Measurements from ENCODE around the gene FSTL4.

The FSTL4 gene

DNA sequence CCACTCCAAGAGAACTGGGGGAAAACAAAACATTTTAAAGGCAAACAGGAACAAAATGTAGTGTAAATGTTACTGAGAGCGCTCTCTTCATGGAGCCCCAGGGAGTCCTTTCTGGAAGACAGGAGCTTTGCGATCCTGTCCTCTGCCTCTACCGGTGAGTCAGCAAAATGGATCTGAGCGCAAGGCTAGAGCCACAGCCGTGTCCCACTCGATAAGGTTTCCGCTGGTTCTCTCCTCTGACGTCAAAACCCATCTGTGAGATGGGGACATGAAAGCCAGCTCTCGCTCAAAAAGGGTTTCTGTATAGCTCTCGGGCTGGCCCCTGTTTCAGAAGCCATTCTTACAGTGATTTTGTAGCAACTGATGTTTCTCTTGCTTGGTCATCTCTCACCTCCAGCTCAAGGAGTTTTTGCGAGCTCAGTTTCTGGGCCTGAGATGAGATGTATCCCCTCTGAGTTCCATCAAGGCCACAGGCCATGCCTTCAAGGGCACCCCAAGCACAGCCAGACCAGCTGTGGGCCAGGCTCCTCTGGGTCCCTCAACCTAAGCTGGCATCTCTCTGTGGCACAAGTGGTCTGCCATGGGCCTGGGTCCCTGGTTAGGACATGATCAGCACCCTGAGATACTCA, 101.6 kb downstream of the FSTL4 start:
- no peak for DNase-seq

DNA sequence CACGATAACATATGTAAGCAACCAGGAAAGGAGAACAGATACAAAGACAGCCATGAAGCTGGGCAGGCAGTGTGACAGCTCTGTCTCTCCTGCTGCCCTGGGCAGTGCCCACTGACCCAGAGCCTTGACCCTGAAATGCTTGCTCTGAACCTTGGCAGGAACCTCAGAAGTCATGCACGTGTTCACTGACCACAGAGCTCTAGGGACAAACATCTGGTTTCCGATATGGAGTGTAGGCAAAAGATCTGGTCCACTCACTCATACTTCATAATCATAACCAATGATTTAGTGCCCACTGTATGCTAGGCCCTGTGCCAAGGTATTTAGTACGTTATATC, 102.6 kb downstream of the FSTL4 start:
- no peak for DNase-seq

DNA sequence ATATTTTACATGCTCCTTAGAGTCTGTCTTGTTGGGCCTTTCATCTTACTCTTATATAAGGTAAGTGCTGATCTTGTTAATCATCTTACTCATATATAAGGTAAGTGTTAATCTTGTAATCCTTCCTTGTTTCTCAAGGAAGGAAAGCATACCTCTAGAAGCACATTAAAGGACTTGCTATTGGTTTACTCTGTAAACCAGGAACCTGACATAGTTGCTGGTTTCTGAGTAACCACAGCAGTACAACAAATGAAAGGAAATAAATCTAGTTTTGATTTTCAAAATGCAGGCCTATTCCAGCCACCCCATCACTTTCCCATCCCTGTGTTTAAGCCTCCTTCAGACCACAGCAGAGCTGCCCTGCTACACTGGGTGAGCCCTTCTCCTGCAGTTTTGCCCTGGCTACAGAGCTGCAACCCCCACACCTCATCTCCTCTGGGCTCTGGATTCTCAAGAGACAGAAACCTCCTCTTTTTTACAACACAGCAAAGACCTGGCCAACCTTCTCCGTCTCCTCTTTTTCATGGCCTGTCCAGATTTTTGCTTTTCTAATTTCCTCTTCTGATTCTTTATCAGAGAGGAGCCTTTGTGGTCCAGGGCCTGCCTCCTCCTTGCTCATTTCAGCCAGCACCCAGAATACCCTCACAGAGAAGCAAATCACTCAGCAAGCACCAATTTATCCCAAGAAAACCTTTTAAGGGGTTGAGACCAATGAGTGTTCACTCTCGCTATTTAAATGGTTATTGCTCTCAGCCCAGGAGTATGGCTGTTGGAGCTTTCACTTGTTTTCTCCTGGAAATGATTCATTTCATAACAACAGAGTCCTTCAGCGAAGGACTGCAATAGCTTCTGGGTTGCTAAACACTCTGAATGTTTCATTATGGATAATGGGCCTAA, 103.2 kb downstream of the FSTL4 start:
- DNase-seq, result no peak

DNA sequence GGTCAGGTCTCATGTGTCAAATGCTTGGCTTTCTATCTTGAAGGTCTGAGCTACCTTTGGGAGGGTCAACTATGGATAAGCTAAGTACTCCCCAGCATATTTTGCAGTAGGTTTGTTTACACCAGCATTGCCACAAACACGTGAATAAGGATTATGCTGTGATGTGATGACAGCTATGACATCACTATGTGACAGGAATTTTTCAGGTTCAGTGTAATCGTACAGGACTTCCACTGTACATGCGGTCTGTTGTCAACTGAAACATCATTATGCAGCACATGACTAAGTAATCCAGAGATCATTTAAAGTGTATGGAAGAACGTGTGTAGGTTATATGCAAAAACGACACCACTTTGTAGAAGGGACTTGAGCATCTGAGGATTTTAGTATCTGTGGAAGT, 104.0 kb downstream of the FSTL4 start:
- no peak for DNase-seq

DNA sequence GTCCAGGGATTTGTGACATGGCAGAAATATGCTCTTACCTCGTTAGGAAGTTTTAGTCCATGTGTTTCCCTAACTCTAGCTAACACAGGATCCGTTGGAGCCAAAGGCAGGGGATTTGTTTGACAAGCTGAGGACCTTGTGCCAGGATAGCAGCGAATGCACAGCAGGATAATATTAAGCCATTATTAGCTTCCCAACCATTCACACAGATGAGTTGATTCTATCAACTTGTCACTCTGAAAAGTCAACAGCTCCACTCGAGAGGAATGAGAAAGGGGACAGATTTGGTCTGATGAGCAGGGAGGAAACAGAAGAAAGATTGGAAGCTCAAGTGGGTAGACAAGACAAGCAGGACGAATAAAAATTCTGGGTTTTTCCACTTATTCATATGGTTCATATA, 106.2 kb downstream of the FSTL4 start:
- no peak for DNase-seq

DNA sequence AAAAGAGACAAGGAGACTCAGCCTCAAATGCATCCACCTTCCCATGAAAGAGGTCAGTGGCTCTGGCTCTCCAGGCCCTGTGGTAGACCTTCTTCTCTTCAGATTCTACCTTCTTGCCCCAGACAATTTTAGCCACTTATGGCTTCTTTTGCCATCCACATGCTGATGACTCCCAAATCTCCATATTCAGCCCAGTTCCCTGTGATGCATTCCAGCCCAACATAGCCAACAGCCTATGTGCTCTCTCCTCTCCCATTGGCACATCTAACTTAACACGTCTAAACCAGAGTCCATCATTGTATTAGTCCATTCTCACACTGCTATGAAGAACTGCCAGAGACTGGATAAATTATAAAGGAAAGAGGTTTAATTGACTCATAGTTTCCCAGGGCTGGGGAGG, 108.8 kb downstream of the FSTL4 start:
- no peak for DNase-seq

DNA sequence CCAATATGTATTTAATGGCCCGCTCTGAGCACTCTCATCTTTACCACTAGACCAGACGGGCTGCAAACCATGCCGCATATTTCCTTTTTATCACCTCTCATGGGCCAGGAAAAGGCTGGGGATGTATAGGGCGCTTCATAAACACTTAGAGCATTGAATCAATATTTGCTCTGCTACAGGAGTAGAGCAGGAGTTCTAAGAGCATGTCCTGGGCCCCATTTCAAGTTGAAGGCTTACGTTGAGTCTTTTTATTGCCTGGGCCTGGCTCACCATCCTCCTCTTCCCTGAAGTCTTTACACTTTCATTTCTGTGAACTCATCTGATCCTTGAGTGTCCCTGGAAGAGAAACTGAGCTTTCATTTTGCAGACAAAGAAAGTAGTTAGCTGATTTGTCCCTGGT, 112.4 kb downstream of the FSTL4 start:
- no peak for DNase-seq

DNA sequence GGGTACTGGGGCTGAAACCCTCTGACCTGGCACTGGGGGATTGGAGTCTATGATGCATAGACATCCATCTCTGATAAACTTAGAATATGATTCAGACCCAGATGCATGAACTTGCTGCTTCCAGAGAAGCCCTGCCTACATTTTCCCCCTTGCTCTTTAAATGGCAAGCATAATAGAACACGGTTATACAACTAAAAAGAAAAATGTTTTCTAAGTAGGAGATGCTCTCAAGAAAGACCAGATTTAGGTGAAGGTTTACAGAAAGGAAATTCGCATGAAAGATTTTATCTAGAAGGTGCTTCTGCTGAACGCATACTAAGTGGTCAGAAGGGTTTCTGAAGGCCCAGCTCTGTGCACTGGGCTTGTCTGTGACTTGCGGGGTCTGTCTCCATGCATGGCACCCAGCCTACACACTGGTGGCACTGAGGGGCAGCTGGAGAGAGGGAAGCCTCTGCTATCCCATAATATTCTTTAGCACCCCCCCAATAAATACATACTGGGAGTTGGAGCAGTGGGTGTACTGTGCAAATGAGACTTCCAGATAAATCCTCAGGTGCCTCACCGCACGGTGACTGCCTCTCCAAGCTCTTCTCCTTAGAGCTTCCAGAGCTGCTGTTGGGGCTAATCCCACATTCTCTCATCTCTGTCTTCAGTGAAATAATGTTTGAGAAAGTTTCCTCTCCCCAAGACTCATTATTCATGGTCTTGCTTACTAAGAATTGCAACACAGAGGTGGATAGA, 114.6 kb downstream of the FSTL4 start:
- no peak for DNase-seq

DNA sequence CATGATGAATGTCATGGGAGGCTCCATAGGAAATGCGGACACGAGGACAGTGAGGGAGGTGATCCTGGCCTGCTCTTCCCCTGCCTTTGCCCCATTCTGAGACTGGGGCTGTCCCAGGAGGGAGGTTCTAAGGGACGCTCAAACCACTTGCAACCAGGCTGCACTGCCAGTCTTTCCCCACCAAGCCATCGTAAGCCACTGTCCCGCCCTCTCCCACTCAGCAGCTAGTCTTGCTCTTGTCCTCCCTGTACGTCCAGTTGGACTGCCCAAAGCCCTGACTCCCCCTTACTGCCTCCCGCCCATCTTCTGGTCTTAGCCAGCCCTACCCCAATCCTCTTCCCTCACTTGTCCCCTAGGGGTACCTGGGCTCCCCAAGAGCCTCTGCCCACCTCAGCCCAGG, 115.7 kb downstream of the FSTL4 start:
- DNase-seq, result no peak

DNA sequence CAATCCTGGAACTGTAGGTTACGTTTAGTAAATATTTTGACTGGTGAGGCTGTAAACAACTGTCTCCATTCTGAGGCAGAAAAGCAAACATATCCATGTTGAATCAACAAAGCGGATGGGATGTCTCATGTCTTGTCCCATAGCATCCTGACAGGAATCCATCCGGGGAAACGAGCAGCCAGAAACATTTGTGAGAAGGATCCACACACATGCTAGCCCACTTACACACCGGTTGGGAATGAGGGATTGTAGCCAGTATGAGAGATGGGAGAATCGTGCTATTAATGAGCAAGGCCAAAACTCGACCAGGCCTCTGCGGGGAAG, 117.5 kb downstream of the FSTL4 start:
- DNase-seq, result no peak

DNA sequence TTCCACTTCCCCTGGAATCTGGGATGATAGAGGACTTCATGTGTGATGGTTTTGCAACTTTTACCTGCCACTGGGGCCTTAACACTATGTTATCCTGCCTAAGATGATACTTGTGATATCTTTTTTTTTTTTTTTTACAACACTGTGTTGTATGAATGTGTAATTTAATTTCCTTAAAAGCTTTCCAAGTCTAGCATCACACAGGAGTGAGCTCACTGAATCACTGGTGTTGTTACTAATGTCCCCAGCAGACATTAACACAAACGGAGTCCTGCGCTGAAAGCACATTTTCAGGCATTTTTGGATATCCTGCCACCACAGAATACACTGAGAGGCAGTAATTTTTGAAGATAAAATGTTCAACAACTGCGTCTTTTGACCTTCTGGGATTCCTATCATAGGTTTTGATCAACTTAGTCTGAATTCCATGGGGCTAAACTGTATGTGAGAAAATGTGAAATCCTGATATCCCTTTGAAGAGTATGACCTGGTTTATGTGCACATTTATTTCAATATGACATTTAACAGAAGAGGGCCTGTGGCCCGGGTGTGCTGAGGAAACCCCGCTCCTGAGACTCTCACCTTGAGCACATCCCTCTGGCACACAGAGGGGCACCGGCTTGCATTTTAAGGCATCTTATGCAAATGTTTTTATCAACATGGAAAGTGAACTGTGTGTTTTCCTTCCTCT, 118.0 kb downstream of the FSTL4 start:
- no peak for DNase-seq

DNA sequence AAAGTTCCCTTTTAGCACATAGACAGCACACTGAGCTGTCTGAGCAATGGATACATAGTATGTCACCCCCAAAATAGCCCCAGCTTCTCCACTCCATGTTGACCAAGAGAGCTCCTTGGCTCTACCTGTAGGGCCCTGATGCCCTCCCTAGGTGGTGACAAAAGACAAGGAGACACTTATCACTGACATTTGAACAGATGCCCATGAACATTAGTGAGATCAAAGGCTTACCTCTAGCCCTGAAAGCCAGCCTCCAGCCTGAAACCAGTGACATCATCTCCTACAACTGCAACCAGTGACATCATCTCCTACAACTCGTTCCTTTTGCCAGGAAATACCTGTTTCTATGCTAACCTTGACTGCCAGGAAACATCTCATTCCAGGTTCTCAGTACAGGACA, 122.7 kb downstream of the FSTL4 start:
- DNase-seq, result no peak

DNA sequence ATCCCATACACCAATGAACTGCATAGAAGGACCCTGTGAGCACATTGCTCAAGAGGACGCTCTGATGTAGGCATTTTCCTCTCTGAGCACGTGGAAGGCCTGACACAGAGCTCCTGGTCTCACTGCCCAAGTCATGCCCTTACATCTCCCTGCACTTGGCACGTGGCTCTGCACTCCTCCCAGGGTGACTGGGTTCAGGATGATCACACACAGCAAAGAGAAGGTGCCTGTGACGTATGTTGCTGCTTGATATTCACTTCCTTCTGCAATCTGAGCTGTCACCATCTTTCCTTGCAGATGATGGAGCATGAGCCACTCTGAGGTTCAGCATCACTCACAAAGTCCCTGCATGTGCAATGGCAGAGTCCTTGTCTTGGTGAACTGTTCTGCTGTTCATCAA, 125.2 kb downstream of the FSTL4 start:
- no peak for DNase-seq

DNA sequence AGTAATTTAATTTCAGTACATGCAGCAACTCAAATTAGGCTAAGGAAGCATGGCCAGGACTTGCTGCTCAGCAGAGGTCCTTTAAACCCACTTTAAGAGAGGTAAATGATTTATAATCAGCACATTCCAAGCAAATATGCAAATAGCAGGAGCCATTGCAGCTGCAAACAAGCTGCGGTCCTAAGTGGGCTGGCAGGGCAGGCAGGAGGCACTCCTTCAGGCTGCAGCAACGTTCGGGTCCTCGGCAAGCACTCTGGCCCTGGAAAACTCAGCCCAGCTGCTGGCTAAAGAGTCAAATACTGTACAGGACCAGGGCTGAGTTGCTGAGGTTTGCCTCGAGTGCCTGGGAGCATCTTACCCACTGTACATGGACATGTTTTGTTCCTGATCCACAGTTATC, 126.9 kb downstream of the FSTL4 start:
- DNase-seq, result no peak

DNA sequence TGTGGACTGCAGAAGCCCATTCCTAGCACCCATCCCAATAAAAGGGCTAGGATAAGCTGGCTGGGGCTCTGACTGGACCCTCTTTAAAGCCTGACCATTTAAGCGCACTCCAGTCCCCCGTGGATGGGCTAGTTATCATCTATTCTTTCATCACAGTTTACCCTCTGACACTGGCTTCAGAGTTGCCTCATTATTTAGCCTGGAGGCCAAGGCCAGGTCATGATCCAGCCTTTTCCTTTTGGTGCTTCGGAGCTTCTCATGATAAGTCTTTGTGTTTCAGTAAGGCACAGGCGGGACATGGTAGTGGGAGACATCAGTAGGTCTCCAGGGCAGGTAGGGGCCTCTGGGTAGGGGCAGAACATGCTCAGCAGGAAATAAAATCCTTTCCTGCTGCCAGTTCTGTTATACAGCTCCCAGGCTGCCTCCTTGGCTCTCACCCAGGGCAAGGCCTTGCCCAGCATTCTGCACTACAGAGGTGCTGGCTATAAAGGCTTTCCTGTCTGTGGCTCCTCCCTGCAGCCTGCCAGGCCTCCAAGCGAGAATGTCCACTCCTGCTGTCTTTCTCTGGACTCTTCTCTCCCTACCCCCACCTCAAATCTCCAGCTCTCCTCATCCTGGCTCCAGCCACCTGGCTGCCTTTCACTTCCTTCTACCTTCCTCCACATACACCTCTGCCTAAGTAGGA, 128.8 kb downstream of the FSTL4 start:
- DNase-seq, result no peak

DNA sequence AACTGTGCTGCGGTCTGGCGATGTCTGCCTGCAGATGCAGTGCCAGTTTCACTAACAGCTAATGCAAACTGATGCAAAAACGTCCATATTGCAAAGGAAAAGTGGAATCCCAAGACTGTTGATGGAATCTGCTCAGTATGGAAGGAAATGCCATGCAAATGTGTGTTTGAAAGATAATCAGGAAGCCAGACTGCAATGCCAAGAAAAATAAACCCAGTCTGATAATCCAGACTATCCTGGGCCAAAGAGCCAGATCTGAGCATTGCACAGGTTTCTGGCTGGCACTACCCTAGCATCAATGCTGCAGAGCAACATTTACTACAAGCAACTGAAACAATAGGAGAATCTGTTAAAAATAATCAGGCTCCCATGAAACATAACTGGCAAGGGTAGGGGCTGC, 130.3 kb downstream of the FSTL4 start:
- no peak for DNase-seq

DNA sequence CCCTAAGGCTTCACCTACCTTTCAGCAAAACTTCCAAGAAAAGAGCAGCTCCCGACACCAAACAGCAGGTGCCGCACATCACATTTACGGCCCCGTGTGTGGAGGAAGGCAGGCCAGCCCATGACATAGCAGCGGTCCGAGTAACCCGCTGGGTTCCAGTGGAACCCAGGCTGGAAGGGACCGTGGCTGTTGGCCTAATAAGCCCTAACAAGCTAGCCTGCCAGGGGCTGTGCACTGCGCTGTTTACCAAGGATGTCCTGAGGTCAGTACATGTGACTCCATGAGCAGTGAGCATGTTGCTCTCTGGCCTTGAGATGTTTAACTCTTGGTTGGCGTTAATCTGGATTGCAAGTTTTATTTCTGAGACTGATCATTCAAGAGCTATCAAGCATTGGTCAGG, 131.5 kb downstream of the FSTL4 start:
- DNase-seq, result no peak

DNA sequence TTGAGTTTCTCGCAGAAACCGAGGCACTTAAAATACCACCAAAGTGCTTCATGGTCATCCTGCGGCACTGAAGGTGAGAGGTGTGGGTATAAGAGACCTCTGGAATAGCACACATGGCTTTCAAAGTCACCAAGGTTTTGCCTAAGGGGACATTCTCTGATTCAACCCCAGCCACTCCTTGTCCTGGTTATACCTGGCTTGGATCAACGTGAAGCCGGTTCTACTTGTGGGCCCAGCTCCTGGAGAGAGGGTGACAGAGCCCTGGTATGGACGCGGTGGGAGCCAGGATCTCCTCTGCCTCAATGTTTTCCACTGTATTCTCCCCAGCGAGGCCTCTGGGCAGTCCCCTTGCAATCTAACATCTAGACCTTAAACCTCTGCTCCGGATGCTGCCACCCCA, 132.0 kb downstream of the FSTL4 start:
- no peak for DNase-seq

DNA sequence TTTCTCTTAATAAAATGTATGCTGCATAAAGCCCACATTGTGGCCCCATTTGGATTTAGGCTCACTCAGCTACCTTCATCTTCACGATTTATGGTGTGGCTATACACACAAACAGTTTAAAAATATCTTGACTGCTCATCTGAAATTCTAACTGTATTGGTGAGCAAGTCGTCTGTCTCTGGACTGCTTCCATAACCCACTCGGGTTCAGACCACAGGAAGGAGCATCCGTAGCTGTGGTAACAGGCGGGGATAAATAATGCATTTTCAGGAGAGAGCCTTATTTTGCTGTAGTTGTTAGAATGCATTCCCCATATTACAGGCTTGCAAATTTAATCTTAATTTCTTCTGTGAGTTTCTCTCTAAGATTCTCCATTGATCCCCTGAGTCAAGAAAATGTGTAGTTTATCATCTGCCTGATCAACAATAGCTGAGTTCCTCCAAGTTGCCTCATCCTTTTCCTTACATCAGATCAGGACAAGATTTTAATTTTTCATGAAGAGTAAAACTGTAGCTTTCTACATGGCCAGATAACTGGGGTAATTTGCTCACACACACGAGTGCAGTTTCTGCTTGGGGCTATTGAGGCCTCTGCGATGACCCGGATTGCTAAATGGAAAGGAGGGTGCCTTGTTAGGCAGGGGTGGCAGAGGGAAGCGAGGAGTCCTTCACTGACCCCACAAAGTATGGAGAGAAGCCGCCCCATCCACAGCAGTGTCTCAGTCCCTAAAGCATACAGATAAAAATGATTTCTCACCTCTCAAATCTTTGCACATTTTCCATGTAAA, 133.9 kb downstream of the FSTL4 start:
- no peak for DNase-seq

DNA sequence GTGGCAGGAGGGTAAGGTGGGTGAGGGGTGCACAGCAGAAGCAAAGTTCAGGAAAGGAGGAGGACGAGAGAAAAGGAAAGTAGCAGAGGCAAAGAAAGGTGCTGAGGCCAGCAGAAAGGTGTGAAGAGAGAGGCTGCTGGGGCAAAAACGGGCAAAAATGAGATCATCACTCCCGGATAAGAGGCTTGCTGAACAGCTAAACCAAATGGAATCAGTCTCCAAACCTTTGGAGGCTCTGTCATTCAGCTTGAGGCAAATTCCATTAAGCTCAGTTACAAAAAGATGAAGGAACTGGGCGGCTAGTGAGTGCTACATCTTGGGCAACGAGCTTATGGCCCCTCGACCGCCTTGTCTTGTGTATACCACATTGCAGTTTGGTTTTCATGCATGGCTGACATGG, 136.4 kb downstream of the FSTL4 start:
- DNase-seq, result no peak

DNA sequence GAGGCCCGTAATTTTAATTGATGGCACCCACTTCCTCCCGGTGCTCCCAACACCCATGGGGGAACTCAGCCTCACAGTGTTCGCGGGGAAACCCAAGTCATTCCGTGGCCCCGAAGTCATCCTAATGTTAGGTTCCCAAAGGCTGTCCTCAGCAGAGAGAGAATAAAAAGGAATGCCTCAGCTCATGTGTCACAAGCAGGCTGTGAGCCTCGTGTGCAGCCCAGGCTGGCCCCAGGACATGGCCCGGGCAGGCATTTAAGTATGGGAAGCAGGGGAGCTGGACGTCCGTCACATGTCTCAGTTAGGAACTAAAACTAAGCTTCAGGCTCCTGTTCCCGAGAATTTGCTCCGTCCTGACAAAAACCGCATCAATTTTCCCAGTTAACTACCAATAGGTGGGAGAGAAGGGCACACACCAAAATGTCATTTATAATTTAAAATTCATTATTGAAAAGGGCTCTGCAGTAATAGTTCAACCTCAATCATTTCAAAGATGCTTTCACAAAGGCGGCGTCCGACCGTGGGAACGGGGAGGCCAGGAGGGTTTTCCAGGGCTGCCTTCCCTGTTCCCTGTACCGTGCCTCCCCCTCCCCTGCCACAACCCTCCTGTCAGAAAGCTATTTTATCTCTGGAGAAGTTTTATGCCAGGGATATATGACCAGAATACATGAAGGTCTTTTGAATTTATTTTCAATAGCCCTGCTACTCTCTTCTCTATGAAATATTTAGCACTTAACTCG, 137.3 kb downstream of the FSTL4 start:
- no peak for DNase-seq
